Glutamatergic neuron (in vitro differentiated cells): ENCODE results near the gene SLC30A3. TPM values are rescaled to one million over a fixed set of nuclear protein-coding genes. Genes with fewer than 3 reads are reported as not detected.

Experiments used
- DNase-seq: peaks from one replicate; pipeline ENCODE4 v3.0.0; 2022
- H3K27ac Mint-ChIP-seq: one replicate; pipeline ENCODE4 v1.8.0; 2020; ENCODE audit warnings: mild to moderate bottlenecking, mixed read lengths, inconsistent platforms; ENCODE audit not compliant: unreplicated experiment
- H3K27me3 Mint-ChIP-seq: one replicate; pipeline ENCODE4 v1.8.0; 2020; ENCODE audit warnings: mild to moderate bottlenecking, moderate library complexity, mixed read lengths, inconsistent platforms; ENCODE audit not compliant: unreplicated experiment
- H3K36me3 Mint-ChIP-seq: one replicate; pipeline ENCODE4 v1.8.0; 2020; ENCODE audit warnings: mild to moderate bottlenecking, mixed read lengths, inconsistent platforms; ENCODE audit not compliant: unreplicated experiment
- H3K4me1 Mint-ChIP-seq: one replicate; pipeline ENCODE4 v1.8.0; 2020; ENCODE audit warnings: mild to moderate bottlenecking, low read depth, mixed read lengths, inconsistent platforms; ENCODE audit not compliant: unreplicated experiment
- H3K4me3 Mint-ChIP-seq: one replicate; pipeline ENCODE4 v1.8.0; 2020; ENCODE audit warnings: mild to moderate bottlenecking, mixed read lengths, inconsistent platforms; ENCODE audit not compliant: unreplicated experiment
- H3K9me3 Mint-ChIP-seq: one replicate; pipeline ENCODE4 v1.8.0; 2020; ENCODE audit warnings: mild to moderate bottlenecking, moderate library complexity, mixed read lengths, inconsistent platforms; ENCODE audit not compliant: unreplicated experiment
- CTCF ChIP-seq: fragments of 200-600 bp; sonication (generic); IDR thresholded peaks from one replicate; pipeline ENCODE4 v1.5.0; 2021; ENCODE audit not compliant: partially characterized antibody, unreplicated experiment
- total RNA-seq: library from RNA; stranded (reverse); fragmentation: NEBNext Ultra II Directional; extraction: Animal tissue kit (Norgen Biotek cat#: 25700); gene quantifications from one replicate; pipeline ENCODE4 v1.2.1, GENCODE V29; 2021; ENCODE audit not compliant: unreplicated experiment

Gene SLC30A3
- total RNA-seq, 1 donor from 2014 or later, result 1.3 TPM

GRCh38 chr2:27204566-27204965 lies 58.3 kb downstream of the SLC30A3 start:
- Mint-ChIP-seq H3K36me3 (no peaks in the 10 kb centered on the region), H3K27ac (no peak overlapping the region), H3K9me3 (peaks cover 4% of the 10 kb centered on the region), H3K4me1 (peaks cover 3% of the 10 kb centered on the region), H3K27me3 (peaks cover 3% of the 10 kb centered on the region), H3K4me3 (no peak overlapping the region)
- TF ChIP-seq CTCF, result no peak
- no peak for DNase-seq

- Mint-ChIP-seq H3K36me3 (no peaks in the 10 kb centered on the region), H3K4me3 (no peak overlapping the region), H3K27me3 (peaks cover 5% of the 10 kb centered on the region), H3K27ac (no peak overlapping the region), H3K4me1 (peaks cover 7% of the 10 kb centered on the region), H3K9me3 (peaks cover 4% of the 10 kb centered on the region)
- DNase-seq, result no peak
- no peak for TF ChIP-seq CTCF
These were observed 59.1 kb downstream of the SLC30A3 start for GRCh38 chr2:27203741-27204140.

Other genes starting within 250 kb of the SLC30A3 start
- 35.8 TPM for gene TMEM214, start 230.1 kb downstream of the SLC30A3 start, total RNA-seq
- 17.3 TPM for gene AGBL5, start 211.4 kb downstream of the SLC30A3 start, total RNA-seq
- 215 TPM for gene OST4, start 191.4 kb downstream of the SLC30A3 start, total RNA-seq
- 3.2 TPM for gene EMILIN1, start 184.4 kb downstream of the SLC30A3 start, total RNA-seq
- gene KHK, start 176.3 kb downstream of the SLC30A3 start, total RNA-seq, result 5.3 TPM
- gene CGREF1, start 143.9 kb downstream of the SLC30A3 start, total RNA-seq, result 1.3 TPM
- gene ABHD1, start 139.2 kb downstream of the SLC30A3 start, total RNA-seq, result not detected
- 35.5 TPM for gene PREB, start 128.4 kb downstream of the SLC30A3 start, total RNA-seq
- not detected for gene PRR30, start 123.6 kb downstream of the SLC30A3 start, total RNA-seq
- not detected for gene TCF23, start 114.0 kb downstream of the SLC30A3 start, total RNA-seq
- 58.8 TPM for gene ATRAID, start 51.0 kb downstream of the SLC30A3 start, total RNA-seq
- gene SLC5A6, start 50.8 kb downstream of the SLC30A3 start, total RNA-seq, result 40.0 TPM
- 38.5 TPM for gene CAD, start 45.7 kb downstream of the SLC30A3 start, total RNA-seq
- gene DNAJC5G, start 12.4 kb upstream of the SLC30A3 start, total RNA-seq, result not detected
- gene TRIM54, start 19.4 kb upstream of the SLC30A3 start, total RNA-seq, result 2.0 TPM
- gene UCN, start 45.4 kb upstream of the SLC30A3 start, total RNA-seq, result 1.9 TPM
- gene MPV17, start 60.0 kb upstream of the SLC30A3 start, total RNA-seq, result 56.6 TPM
- 111 TPM for gene GTF3C2, start 93.7 kb upstream of the SLC30A3 start, total RNA-seq
- gene EIF2B4, start 107.3 kb upstream of the SLC30A3 start, total RNA-seq, result 53.6 TPM
- gene SNX17, start 107.6 kb upstream of the SLC30A3 start, total RNA-seq, result 72.5 TPM
- gene ZNF513, start 117.7 kb upstream of the SLC30A3 start, total RNA-seq, result 30.2 TPM
- 84.9 TPM for gene PPM1G, start 146.5 kb upstream of the SLC30A3 start, total RNA-seq
- 142 TPM for gene NRBP1, start 165.6 kb upstream of the SLC30A3 start, total RNA-seq
- gene KRTCAP3, start 179.3 kb upstream of the SLC30A3 start, total RNA-seq, result 4.2 TPM
- 43.6 TPM for gene IFT172, start 226.7 kb upstream of the SLC30A3 start, total RNA-seq
- gene FNDC4, start 232.2 kb upstream of the SLC30A3 start, total RNA-seq, result 15.2 TPM
- gene GCKR, start 233.8 kb upstream of the SLC30A3 start, total RNA-seq, result 0.61 TPM